Measurements from ENCODE around the gene AHCYL2. TPM values are rescaled to one million over a fixed set of nuclear protein-coding genes. Genes with fewer than 3 reads are reported as not detected.

AHCYL2 gene
- polyA plus RNA-seq, 1 experiment = 13.3 TPM

DNA sequence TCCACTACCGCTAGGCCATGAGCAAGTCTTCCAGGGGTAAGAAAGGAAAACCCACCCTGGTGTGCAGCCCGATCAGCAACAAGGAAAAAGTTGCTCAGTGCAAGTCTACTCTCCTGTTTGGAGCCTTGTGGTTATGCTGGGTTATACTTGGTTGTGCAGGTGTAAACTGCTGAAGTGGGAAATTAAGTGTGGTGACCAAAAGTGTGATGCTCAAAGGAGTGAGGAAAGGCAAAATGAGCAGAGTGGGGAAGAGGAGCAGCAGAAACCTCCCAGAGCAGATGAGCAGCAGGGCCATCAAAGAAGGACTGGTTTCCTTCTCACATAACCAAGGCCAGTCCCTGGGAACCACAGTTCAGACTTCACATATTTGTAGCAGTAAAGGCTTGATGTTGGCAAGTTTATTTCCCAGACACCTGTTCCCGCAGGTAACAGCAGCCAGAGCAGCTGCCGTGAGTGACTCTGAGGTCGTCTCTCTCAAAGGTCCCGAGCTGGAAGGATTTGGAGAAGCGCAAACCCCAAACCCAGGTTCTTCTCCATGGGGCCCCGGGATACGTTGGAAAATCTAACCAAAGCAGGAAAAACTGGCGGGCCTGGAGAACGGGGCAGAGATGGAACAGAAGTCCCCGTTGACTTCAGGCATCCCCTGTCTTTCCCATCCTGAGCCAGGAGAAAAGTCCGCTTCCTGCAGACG lies 37.0 kb upstream of the AHCYL2 start:
- peak overlapping the region; percentile 39 for H3K27ac ChIP-seq (ENCODE audit: low read depth, low read length)
- no peaks in the 10 kb centered on the region for H3K9me3 ChIP-seq (ENCODE audit: control insufficient read depth, insufficient read depth, low read length)
- H3K4me3 ChIP-seq (ENCODE audit: low read depth, low read length) = peak overlapping the region; percentile 82
- TF ChIP-seq, protein P1, sequence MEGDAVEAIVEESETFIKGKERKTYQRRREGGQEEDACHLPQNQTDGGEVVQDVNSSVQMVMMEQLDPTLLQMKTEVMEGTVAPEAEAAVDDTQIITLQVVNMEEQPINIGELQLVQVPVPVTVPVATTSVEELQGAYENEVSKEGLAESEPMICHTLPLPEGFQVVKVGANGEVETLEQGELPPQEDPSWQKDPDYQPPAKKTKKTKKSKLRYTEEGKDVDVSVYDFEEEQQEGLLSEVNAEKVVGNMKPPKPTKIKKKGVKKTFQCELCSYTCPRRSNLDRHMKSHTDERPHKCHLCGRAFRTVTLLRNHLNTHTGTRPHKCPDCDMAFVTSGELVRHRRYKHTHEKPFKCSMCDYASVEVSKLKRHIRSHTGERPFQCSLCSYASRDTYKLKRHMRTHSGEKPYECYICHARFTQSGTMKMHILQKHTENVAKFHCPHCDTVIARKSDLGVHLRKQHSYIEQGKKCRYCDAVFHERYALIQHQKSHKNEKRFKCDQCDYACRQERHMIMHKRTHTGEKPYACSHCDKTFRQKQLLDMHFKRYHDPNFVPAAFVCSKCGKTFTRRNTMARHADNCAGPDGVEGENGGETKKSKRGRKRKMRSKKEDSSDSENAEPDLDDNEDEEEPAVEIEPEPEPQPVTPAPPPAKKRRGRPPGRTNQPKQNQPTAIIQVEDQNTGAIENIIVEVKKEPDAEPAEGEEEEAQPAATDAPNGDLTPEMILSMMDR (IDR thresholded peaks at IDR 0.05; ENCODE audit: low read depth, low read length) = no peak
- peaks cover 5% of the 10 kb centered on the region for H3K27me3 ChIP-seq (ENCODE audit: control insufficient read depth, insufficient read depth, low read length)
- POLR2A ChIA-PET = interaction anchor here (0.6 to 1.1 kb wide), 2 partner anchors 19 to 24 kb away, joined by 3 read pairs; no protein-coding TSS in a partner anchor
- CTCF ChIA-PET = no interaction called here
- no peak for DNase-seq (ENCODE audit: low read depth, low spot score)

DNA sequence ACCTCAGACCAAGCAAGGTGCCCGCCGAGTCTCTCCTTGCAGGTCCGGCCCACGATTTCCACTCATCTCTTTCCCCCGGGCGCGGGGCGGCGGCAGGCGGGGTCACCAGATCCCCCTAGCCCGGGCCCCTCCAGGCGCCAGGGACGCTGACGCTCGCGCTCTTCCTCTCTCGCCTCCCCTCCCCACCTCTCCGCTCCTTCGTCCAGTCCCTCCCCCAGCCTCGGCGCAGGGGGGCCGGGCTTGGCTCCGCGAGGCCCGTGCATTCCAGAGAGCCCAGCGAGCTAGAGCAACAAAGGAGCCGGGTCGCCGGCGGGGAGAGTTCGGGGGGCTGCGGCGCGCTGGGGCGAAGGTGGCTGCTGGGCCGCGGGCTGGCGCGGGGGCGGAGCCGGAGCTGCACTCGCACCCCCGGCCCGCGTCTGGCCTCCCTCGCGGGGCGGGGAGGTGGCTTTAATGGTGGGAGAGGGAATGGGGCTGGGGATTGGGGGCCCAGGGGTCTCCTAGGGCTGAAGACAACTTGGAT lies 36.4 kb upstream of the AHCYL2 start, which contains the start of gene SMO:
Gene SMO, plus strand, starts transcription at position 262 of the 520 bp plus-strand sequence. CDS start 519 bp downstream, outside the sequence.
- DNase-seq (ENCODE audit: low read depth, low spot score) = no peak
- Histone ChIP-seq H3K4me3 (ENCODE audit: low read depth, low read length) (peak within 1 kb of the TSS; percentile 82), H3K27me3 (ENCODE audit: control insufficient read depth, insufficient read depth, low read length) (peaks cover 5% of the 10 kb centered on the region), H3K27ac (ENCODE audit: low read depth, low read length) (peak within 1 kb of the TSS; percentile 39), H3K9me3 (ENCODE audit: control insufficient read depth, insufficient read depth, low read length) (no peaks in the 10 kb centered on the region)
- TF ChIP-seq, protein P1 (IDR thresholded peaks at IDR 0.05; ENCODE audit: low read depth, low read length) = no peak
- POLR2A ChIA-PET = interaction anchor here (0.6 to 1.1 kb wide), 5 partner anchors 15 to 706 kb away, joined by 3 to 5 read pairs (median 3); no protein-coding TSS in a partner anchor
- CTCF ChIA-PET = interaction anchor here (1.1 kb wide), 1 partner anchor 25 kb away, joined by 4 read pairs; no protein-coding TSS in a partner anchor

DNA sequence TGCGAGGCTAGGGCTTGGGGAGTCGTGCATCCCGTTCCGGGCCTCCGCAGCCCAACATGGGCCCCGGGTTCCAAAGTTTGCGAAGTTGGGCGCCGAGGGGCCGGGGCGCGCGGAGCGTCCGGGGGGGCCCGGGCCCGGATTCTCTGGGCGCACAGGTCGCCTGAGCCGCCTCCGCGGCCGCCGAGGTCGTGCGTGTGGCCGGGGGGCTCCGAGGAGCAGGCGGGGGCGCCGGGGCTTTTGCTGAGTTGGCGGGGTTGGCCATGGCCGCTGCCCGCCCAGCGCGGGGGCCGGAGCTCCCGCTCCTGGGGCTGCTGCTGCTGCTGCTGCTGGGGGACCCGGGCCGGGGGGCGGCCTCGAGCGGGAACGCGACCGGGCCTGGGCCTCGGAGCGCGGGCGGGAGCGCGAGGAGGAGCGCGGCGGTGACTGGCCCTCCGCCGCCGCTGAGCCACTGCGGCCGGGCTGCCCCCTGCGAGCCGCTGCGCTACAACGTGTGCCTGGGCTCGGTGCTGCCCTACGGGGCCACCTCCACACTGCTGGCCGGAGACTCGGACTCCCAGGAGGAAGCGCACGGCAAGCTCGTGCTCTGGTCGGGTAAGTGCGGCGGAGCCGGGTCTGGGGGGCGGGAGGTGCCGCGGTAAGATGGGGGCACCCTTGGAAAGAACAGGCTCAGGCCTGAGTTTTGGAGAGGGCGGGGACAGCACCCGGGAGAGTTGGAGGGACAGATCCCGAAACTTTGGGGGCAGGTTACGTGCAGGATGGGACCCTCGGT lies 35.8 kb upstream of the AHCYL2 start:
- peak overlapping the region; percentile 82 for H3K4me3 ChIP-seq (ENCODE audit: low read depth, low read length)
- CTCF ChIA-PET = interaction anchor here (1.0 to 2.1 kb wide), 3 partner anchors 25 to 154 kb away, joined by 3 to 15 read pairs (median 4); no protein-coding TSS in a partner anchor
- H3K27me3 ChIP-seq (ENCODE audit: control insufficient read depth, insufficient read depth, low read length) = peaks cover 5% of the 10 kb centered on the region
- H3K9me3 ChIP-seq (ENCODE audit: control insufficient read depth, insufficient read depth, low read length) = no peaks in the 10 kb centered on the region
- POLR2A ChIA-PET = interaction anchor here (0.6 to 1.1 kb wide), 4 partner anchors 15 to 705 kb away, joined by 3 to 5 read pairs (median 4); no protein-coding TSS in a partner anchor
- H3K27ac ChIP-seq (ENCODE audit: low read depth, low read length) = no peak overlapping the region
- TF ChIP-seq, protein P1 (IDR thresholded peaks at IDR 0.05; ENCODE audit: low read depth, low read length) = no peak
- no peak for DNase-seq (ENCODE audit: low read depth, low spot score)

DNA sequence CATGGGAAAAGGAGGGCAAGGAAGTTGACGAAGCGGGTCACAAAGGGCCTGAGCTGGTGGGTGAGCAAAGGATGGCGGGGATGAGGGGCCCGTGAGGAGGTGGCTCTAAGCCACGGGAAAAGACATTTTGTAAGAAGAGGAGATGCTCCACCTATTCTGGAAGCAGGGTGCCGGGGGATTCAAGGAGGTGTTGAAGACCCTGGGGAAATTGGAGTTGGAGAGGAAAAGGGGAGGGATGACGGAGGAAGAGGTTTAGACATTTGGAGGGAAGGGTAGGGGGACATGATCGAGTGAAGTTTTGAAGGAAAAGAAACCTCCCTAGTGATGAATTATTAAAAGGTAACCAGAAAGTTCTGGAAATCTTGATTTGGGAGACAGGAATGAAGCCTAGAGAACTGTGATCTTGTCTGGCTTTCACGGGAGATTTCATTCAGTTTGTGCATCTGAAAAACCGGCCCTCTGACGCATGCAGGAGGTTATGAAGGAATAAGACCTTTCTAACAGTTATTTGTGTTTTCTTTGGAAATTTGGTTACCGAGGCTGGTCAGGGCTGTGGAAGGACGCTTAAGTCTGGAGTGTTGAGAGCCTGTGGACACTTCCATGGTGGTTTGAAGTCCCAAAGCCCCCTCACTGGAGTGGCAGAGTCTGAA lies 35.0 kb upstream of the AHCYL2 start:
- ChIA-PET CTCF (interaction anchor here (1.0 to 2.1 kb wide), 2 partner anchors 26 to 153 kb away, joined by 3 to 15 read pairs; no protein-coding TSS in a partner anchor), POLR2A (no interaction called here)
- TF ChIP-seq, protein P1 (IDR thresholded peaks at IDR 0.05; ENCODE audit: low read depth, low read length) = no peak
- Histone ChIP-seq H3K27ac (ENCODE audit: low read depth, low read length) (no peak overlapping the region), H3K4me3 (ENCODE audit: low read depth, low read length) (peak overlapping the region; percentile 82), H3K27me3 (ENCODE audit: control insufficient read depth, insufficient read depth, low read length) (peaks cover 3% of the 10 kb centered on the region), H3K9me3 (ENCODE audit: control insufficient read depth, insufficient read depth, low read length) (no peaks in the 10 kb centered on the region)
- DNase-seq (ENCODE audit: low read depth, low spot score) = no peak
